G401.6 (cell line): ENCODE measurements around the gene RAB40AL.
A peak's percentile ranks its signal among the peaks of the same experiment; 100 is the strongest.
"Not testable (repeated sequence)": the region's sequence is repeated elsewhere in the genome, so short reads cannot be mapped to it uniquely, and the experiment has no call there.

Experiments used
- FAIRE-seq: peaks from 2 replicates; lab custom pipeline; 2012; peaks lifted over from hg19 to GRCh38; lab: Jason Lieb, UNC

Gene RAB40AL

GRCh38 chrX:102936972-102937371, at the start of gene RAB40AL:
Gene RAB40AL (plus strand): TSS chrX:102937272. CDS start chrX:102937319, 47 bp downstream.
- FAIRE-seq: not testable (repeated sequence)

GRCh38 chrX:102887687-102888086, 49.4 kb upstream of the RAB40AL start:
- FAIRE-seq: no peak

- no peak for FAIRE-seq
These were observed 45.0 kb upstream of the RAB40AL start for GRCh38 chrX:102892103-102892502.

GRCh38 chrX:102899940-102900916, 36.8 kb upstream of the RAB40AL start:
- FAIRE-seq: peak; percentile 95

GRCh38 chrX:102902355-102902754, 34.7 kb upstream of the RAB40AL start:
- no peak for FAIRE-seq

- no peak for FAIRE-seq
These were observed 5.9 kb upstream of the RAB40AL start for GRCh38 chrX:102930990-102931756.

- FAIRE-seq: no peak
These were observed 2.4 kb upstream of the RAB40AL start for GRCh38 chrX:102934624-102935023.

- FAIRE-seq: peak; percentile 84
These were observed 14.1 kb downstream of the RAB40AL start for GRCh38 chrX:102950908-102951866.

- no peak for FAIRE-seq
These were observed 20.7 kb downstream of the RAB40AL start for GRCh38 chrX:102957751-102958150.

GRCh38 chrX:102958794-102959193, 21.7 kb downstream of the RAB40AL start:
- no peak for FAIRE-seq

GRCh38 chrX:102959471-102959870, 22.4 kb downstream of the RAB40AL start:
- no peak for FAIRE-seq

- FAIRE-seq: no peak
These were observed 26.9 kb downstream of the RAB40AL start for GRCh38 chrX:102963955-102964354.

GRCh38 chrX:102964940-102965339, 27.9 kb downstream of the RAB40AL start:
- no peak for FAIRE-seq

- no peak for FAIRE-seq
These were observed 29.6 kb downstream of the RAB40AL start for GRCh38 chrX:102966701-102967100.

GRCh38 chrX:102968216-102968615, 31.1 kb downstream of the RAB40AL start:
- no peak for FAIRE-seq

- not testable (repeated sequence) for FAIRE-seq
These were observed 34.5 kb downstream of the RAB40AL start for GRCh38 chrX:102971536-102971935.

- no peak for FAIRE-seq
These were observed 37.9 kb downstream of the RAB40AL start for GRCh38 chrX:102975016-102975415.

GRCh38 chrX:102976286-102976685, 39.2 kb downstream of the RAB40AL start:
- FAIRE-seq: no peak

- no peak for FAIRE-seq
These were observed 39.9 kb downstream of the RAB40AL start for GRCh38 chrX:102976793-102977495.

- FAIRE-seq: no peak
These were observed 41.5 kb downstream of the RAB40AL start for GRCh38 chrX:102978594-102978993.

GRCh38 chrX:102979536-102979935, 42.5 kb downstream of the RAB40AL start:
- no peak for FAIRE-seq
